ENCODE measurements around the gene CTXND2.
"Not testable (repeated sequence)": the region's sequence is repeated elsewhere in the genome, so short reads cannot be mapped to it uniquely, and the experiment has no call there.

Gene CTXND2

GRCh38 chr1:150893336-150893913, 6.5 kb downstream of the CTXND2 start:
- no peak for DNase-seq

GRCh38 chr1:150895618-150896017, 8.7 kb downstream of the CTXND2 start:
- DNase-seq, result no peak

GRCh38 chr1:150899795-150900194, 12.9 kb downstream of the CTXND2 start:
- DNase-seq, result not testable (repeated sequence)

- no peak for DNase-seq
These were observed 15.4 kb downstream of the CTXND2 start for GRCh38 chr1:150902346-150902745.

- DNase-seq, result no peak
These were observed 15.8 kb downstream of the CTXND2 start for GRCh38 chr1:150902751-150903150.

GRCh38 chr1:150905301-150905700, 18.4 kb downstream of the CTXND2 start:
- no peak for DNase-seq

GRCh38 chr1:150906329-150906728, 19.4 kb downstream of the CTXND2 start:
- no peak for DNase-seq

GRCh38 chr1:150906813-150907212, 19.9 kb downstream of the CTXND2 start:
- no peak for DNase-seq

- DNase-seq, result no peak
These were observed 22.7 kb downstream of the CTXND2 start for GRCh38 chr1:150909585-150910180.

- DNase-seq, result no peak
These were observed 25.7 kb downstream of the CTXND2 start for GRCh38 chr1:150912623-150913022.

- no peak for DNase-seq
These were observed 30.5 kb downstream of the CTXND2 start for GRCh38 chr1:150917387-150917786.

GRCh38 chr1:150922519-150922975, 35.6 kb downstream of the CTXND2 start:
- DNase-seq, result peak; percentile 78

GRCh38 chr1:150925080-150925479, 38.1 kb downstream of the CTXND2 start:
- no peak for DNase-seq

GRCh38 chr1:150926097-150926741, 39.3 kb downstream of the CTXND2 start, which contains the start of gene SETDB1:
SETDB1 (plus strand) TSS chr1:150926363; CDS start chr1:150927715, 1,352 bp downstream.
- DNase-seq, result peak; percentile 93

GRCh38 chr1:150927624-150928023, 40.7 kb downstream of the CTXND2 start:
- DNase-seq, result no peak

- no peak for DNase-seq
These were observed 41.4 kb downstream of the CTXND2 start for GRCh38 chr1:150928286-150928685.

- not testable (repeated sequence) for DNase-seq
These were observed 41.8 kb downstream of the CTXND2 start for GRCh38 chr1:150928775-150929174.

GRCh38 chr1:150931773-150932172, 44.8 kb downstream of the CTXND2 start:
- no peak for DNase-seq

GRCh38 chr1:150944856-150945255, 57.9 kb downstream of the CTXND2 start:
- no peak for DNase-seq

GRCh38 chr1:150954708-150955107, 67.8 kb downstream of the CTXND2 start:
- DNase-seq, result no peak

GRCh38 chr1:150955280-150955679, 68.3 kb downstream of the CTXND2 start:
- no peak for DNase-seq

GRCh38 chr1:150957666-150958065, 70.7 kb downstream of the CTXND2 start:
- no peak for DNase-seq

- DNase-seq, result no peak
These were observed 73.7 kb downstream of the CTXND2 start for GRCh38 chr1:150960646-150961045.

GRCh38 chr1:150961756-150962155, 74.8 kb downstream of the CTXND2 start:
- DNase-seq, result no peak

Data from NCI-H1436 (cell line).